Measurements from ENCODE around the gene NCEH1.

- TF ChIP-seq CTCF (IDR thresholded peaks at IDR 0.05) (no peak), MAX (IDR thresholded peaks at IDR 0.05; ENCODE audit: low read depth) (no peak)
Observed at GRCh38 chr3:172705170-172705569, 5.7 kb downstream of the NCEH1 start.
